ENCODE results near the gene CEP128.

Gene CEP128

DNA sequence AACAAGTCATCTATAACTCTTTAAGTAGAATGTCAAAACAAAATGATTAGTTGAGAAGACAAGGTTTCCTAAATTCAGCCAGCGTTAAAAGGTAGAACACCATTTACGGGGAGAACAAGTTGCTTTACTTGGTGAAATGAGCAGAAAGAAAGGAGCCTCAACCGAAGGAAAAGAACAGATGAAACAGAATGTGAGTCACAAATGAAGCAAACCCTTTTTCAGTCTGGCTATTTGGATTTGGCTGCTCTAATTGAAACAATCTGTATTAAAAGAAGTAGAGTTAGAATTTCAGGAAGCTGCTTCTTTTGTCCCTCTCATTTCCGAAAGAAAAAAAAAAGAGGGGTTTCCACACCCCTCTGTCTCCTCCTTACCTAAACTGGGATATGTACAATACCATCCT, 34.6 kb downstream of the CEP128 start:
- TF ChIP-seq, protein P1, sequence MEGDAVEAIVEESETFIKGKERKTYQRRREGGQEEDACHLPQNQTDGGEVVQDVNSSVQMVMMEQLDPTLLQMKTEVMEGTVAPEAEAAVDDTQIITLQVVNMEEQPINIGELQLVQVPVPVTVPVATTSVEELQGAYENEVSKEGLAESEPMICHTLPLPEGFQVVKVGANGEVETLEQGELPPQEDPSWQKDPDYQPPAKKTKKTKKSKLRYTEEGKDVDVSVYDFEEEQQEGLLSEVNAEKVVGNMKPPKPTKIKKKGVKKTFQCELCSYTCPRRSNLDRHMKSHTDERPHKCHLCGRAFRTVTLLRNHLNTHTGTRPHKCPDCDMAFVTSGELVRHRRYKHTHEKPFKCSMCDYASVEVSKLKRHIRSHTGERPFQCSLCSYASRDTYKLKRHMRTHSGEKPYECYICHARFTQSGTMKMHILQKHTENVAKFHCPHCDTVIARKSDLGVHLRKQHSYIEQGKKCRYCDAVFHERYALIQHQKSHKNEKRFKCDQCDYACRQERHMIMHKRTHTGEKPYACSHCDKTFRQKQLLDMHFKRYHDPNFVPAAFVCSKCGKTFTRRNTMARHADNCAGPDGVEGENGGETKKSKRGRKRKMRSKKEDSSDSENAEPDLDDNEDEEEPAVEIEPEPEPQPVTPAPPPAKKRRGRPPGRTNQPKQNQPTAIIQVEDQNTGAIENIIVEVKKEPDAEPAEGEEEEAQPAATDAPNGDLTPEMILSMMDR (IDR thresholded peaks at IDR 0.05) = no peak

- TF ChIP-seq, protein P1 (IDR thresholded peaks at IDR 0.05) = no peak
Measured at GRCh38 chr14:80906336-80906735, 35.2 kb downstream of the CEP128 start.

DNA sequence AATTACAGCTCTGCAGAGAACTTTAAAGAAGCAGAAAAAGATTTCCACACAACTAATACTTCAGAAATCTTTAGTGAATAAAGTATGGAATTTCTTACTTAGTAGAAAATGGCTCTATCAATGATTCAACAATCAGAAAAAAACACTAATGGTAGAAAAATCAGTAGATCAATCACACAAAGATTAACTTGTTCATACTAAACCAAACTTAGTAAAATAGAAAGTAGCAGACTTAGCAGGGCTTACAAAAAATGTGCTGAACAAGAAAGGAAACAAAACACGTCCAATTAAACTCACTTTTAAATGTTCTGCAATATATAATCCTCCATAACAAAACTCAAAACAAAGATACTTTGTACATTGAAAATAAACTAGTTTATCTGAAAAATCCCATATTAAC, 38.9 kb downstream of the CEP128 start:
- TF ChIP-seq, protein P1 (IDR thresholded peaks at IDR 0.05) = no peak

DNA sequence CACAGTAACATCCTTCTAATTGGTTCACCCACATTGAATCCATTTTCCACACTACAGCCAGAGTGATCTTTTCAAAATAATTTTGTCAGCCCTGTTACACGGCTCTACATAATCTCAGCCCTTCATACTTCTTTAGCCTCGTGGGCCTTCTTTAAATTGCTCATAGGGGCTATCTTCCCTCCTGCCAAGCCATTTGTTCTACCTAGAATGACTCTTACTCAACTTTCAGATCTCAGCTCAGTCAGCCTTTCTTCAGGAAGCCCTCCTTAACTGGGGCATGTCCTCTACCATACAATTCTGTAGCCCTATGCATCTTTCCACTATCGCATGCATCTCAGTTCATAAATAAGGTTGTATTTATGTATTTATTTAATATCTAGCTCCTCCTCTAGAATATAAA, 39.7 kb downstream of the CEP128 start:
- TF ChIP-seq, protein P1 (IDR thresholded peaks at IDR 0.05) = no peak

- TF ChIP-seq, protein P1 (IDR thresholded peaks at IDR 0.05) = no peak
Measured at GRCh38 chr14:80901260-80901659, 40.3 kb downstream of the CEP128 start.

GRCh38 chr14:80872645-80873044, 68.9 kb downstream of the CEP128 start:
- TF ChIP-seq, protein P1 (IDR thresholded peaks at IDR 0.05) = no peak

- TF ChIP-seq, protein P1 (IDR thresholded peaks at IDR 0.05) = no peak
Measured at GRCh38 chr14:80868260-80868659, 73.3 kb downstream of the CEP128 start.

DNA sequence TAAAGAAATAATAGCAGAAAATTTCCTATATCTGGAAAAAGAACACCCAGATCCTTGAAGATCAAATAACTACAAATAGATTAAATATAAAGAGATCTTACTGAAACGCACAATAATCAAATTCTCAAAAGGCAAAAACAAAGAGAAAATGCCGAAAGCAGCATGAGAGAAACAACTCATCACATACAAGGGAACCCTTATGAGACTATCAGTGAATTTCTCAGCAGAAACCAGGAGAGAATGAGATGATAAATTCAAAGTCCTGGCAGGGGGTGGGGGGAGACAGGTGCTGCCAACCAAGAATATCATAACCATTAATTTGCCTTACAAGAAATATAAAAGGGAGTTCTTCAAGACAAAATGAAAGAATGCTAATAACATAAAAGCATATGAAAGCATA, 73.7 kb downstream of the CEP128 start:
- TF ChIP-seq, protein P1 (IDR thresholded peaks at IDR 0.05) = no peak

Measured in LNCAP (cell line).